Stimulated activated effector memory CD8-positive, alpha-beta T cell treated with anti-CD3 and anti-CD28 coated beads, Interleukin-12 subunit alpha, Interleukin-12 subunit beta, amount 100 ng/mL, for 72 hours (primary cell): Measurements from ENCODE around the gene ASS1.

Experiments used
- ATAC-seq: fragments of 150-1000 bp; cut with Tn5 transposase; 2 replicates; pipeline ENCODE4 v1.10.0; 2021
- DNase-seq, 2 donors: peaks; one replicate each; pipeline ENCODE4 v3.0.0; 2021 to 2022; ENCODE audit warnings: low spot score in 2 of 2
- H3K27ac Mint-ChIP-seq: one replicate; pipeline ENCODE4 v1.8.0; 2022; ENCODE audit warnings: mild to moderate bottlenecking, mixed read lengths
- H3K36me3 Mint-ChIP-seq: one replicate; pipeline ENCODE4 v1.8.0; 2022; ENCODE audit warnings: mild to moderate bottlenecking, mixed read lengths
- H3K4me1 Mint-ChIP-seq: one replicate; pipeline ENCODE4 v1.8.0; 2022; ENCODE audit warnings: mixed read lengths
- H3K4me3 Mint-ChIP-seq: one replicate; pipeline ENCODE4 v1.8.0; 2022; ENCODE audit warnings: mild to moderate bottlenecking, mixed read lengths
- H3K9me3 Mint-ChIP-seq: one replicate; pipeline ENCODE4 v1.8.0; 2022; ENCODE audit warnings: mixed read lengths

The ASS1 gene

DNA sequence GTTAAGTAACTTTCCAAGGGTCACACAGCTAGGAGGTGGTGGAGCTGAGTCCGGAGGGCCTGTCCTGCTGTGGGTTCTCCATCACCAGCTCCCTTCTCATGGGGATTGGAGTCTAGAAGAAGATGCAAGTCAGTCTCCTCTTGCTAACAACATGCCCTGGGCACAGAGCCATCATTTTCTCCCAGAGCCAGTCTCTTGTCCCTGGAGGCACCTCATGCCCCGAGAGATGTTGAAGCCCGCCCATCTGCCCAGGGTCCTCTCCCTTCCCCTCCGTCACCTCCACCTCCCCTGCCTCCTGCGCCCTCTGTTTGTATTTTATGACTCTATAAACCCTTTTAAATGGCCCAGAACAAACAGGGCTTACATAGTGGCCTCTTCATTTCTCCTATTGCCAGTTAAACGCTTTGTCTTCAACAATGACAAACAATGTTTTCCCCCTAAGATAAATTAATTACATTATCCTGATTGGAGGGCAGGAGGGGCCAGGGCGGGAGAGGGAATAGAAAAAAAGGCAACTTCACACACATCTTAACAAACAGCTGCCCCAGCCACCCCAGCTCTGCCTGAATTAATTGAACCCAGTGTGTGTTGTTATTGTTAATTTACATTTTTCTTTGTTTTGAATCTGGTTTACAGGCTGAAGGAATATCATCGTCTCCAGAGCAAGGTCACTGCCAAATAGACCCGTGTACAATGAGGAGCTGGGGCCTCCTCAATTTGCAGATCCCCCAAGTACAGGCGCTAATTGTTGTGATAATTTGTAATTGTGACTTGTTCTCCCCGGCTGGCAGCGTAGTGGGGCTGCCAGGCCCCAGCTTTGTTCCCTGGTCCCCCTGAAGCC is 55.8 kb downstream of the ASS1 start:
- no peak overlapping the region for H3K27ac Mint-ChIP-seq
- peaks cover 4% of the 10 kb centered on the region for H3K4me1 Mint-ChIP-seq
- no peak for DNase-seq
- no peaks in the 10 kb centered on the region for H3K9me3 Mint-ChIP-seq
- no peaks in the 10 kb centered on the region for H3K36me3 Mint-ChIP-seq
- no peak overlapping the region for H3K4me3 Mint-ChIP-seq
- no peak for ATAC-seq

DNA sequence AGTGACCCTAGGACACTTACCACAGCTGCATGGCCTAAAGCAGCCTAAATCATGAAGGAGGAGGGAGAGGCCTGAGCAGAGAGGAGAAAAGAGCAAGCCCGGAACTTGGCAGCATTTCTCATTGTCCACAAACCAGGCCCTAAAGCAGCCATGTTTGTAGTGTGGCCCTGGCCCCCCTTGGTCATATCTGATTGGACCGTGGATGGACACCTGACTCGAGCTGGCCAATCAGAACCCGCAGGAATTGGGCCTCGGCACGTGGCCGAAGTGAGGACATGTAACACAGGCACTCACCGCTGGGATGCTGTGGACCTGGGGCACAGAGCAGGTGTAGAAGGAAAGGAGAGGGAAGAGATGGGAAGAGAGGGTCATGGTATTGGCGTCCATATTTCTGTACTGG is 56.9 kb downstream of the ASS1 start:
- Mint-ChIP-seq H3K4me3 (no peak overlapping the region), H3K4me1 (peaks cover 4% of the 10 kb centered on the region), H3K36me3 (no peaks in the 10 kb centered on the region), H3K9me3 (no peaks in the 10 kb centered on the region), H3K27ac (no peak overlapping the region)
- DNase-seq = no peak
- no peak for ATAC-seq

DNA sequence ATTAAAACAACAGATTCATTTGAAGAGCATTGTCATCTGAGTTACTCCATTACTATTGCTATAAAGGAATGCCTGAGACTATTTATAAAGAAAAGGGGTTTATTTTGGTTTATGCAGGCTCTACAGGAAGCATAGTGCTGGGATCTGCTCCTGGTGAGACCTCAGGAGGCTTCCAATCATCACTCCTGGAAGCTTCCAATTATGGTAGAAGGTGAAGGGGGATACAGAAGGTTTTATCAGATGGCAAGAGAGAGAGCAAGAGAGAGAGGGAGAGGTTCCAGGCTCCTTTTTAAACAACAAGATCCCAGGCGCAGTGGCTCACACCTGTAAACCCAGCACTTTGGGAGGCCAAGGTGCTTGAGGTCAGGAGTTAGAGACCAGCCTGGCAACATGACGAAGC is 63.5 kb downstream of the ASS1 start:
- DNase-seq = no peak
- no peaks in the 10 kb centered on the region for H3K36me3 Mint-ChIP-seq
- ATAC-seq = no peak
- H3K27ac Mint-ChIP-seq = no peak overlapping the region
- H3K4me3 Mint-ChIP-seq = no peak overlapping the region
- H3K9me3 Mint-ChIP-seq = peaks cover 3% of the 10 kb centered on the region
- no peaks in the 10 kb centered on the region for H3K4me1 Mint-ChIP-seq

DNA sequence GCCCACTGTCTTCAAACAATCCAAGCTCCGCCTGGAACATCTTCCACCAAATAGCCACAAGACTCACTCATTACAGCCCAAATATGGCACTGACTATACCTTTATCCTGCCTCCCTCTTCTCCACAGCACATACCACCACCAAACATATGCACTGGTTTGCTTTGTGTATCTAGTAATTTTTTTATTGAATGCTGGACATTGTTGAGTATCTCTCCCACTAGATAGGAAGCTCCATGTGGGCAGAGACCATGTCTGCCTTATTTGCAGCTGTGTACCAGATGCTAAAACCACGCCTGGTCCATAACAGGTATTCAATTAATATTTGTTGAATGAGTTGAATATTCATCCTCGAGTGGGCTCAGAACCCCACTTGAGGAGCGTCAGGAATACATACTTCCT is 67.4 kb downstream of the ASS1 start:
- DNase-seq (no peak), ATAC-seq (no peak)
- Mint-ChIP-seq H3K4me3 (no peak overlapping the region), H3K36me3 (no peaks in the 10 kb centered on the region), H3K9me3 (peaks cover 3% of the 10 kb centered on the region), H3K27ac (no peak overlapping the region), H3K4me1 (no peaks in the 10 kb centered on the region)

DNA sequence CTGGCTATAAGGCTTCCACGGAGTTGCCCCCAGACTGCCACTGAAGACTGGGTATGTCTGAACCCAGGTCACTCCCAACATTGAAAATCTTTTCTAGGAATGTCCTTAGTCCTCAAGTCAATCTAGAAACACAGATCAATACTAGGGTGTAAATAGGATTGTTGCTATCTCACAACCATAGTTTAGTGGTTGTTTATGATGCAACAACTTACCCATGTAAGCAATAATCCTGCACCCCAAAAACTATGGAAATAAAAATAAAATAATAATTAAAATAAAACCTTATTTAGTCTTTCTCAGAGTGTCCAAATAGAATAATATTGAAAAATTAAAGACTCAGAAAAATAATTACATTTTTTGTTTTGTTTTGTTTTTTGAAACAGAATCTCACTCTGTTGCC is 68.3 kb downstream of the ASS1 start:
- Mint-ChIP-seq H3K9me3 (peaks cover 3% of the 10 kb centered on the region), H3K4me3 (no peak overlapping the region), H3K27ac (no peak overlapping the region), H3K4me1 (no peaks in the 10 kb centered on the region), H3K36me3 (no peaks in the 10 kb centered on the region)
- no peak for DNase-seq
- no peak for ATAC-seq

DNA sequence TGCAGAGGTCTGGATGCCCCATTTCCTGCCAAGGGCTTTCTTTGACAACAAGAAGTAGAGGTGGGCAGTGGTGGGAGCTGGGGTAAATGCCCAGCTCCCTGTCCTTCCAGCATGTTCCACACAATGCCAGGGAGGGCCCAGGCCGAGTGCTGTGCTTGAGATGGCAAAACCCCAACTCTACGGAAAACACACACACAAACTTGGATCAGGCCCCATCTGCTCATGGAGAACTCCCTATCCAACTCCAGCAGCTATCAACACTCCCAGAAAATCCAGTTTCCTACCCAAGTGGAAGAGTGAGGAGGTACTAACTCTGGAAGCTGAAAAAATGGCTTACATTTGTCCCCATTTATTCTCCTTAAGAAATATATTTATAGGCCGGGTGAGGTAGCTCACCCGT is 73.5 kb downstream of the ASS1 start:
- H3K4me3 Mint-ChIP-seq = no peak overlapping the region
- H3K36me3 Mint-ChIP-seq = no peaks in the 10 kb centered on the region
- ATAC-seq = no peak

DNA sequence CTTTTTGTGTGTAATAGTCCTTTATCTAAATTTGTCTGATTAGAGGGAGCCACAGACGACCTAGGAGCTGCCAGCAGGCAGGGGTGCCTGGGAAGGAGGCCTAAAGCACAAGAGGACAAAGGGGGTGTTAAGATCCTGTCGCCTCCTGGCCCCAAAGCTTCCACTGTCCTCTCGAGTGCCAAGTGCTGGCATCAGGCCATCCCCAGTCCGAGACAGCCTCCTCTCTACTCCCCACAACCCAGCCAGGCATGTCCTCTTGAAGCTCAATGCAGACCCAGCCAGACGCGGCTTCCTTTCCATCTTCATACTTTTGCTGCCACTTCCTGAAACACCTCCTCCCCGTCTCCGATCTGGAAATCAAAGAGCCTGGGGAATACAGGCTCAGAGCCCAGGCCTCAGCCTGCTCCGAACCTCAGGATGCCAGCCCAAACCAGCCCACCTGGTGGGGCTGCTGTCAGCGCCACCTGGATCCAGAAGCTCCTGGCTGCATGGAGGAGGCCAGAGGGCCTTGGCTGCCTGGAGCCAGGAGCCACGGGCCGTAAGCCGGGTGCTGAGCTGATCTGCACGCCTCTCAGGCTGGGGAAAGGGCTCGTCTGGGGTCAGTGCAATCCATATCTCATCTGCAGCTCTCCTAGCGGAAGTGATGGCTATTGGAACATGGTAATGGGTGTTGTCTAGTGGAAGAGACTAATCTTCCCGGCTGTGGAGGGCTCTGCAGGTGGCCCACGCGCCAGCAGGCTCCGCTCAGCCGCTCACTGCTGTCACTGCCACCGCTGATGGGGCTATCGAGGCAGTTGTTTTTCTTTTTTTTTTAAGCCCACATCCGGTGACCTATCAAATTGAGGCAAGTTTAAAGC is 74.4 kb downstream of the ASS1 start:
- H3K4me3 Mint-ChIP-seq = no peak overlapping the region
- no peak for ATAC-seq
- H3K27ac Mint-ChIP-seq = no peak overlapping the region
- no peaks in the 10 kb centered on the region for H3K36me3 Mint-ChIP-seq
- H3K4me1 Mint-ChIP-seq = peaks cover 15% of the 10 kb centered on the region
- no peaks in the 10 kb centered on the region for H3K9me3 Mint-ChIP-seq
- no peak for DNase-seq

More for the DNA sequence above, 73.5 kb downstream of the ASS1 start:
- DNase-seq = no peak
- Mint-ChIP-seq H3K4me1 (peaks cover 15% of the 10 kb centered on the region), H3K9me3 (no peaks in the 10 kb centered on the region), H3K27ac (no peak overlapping the region)

DNA sequence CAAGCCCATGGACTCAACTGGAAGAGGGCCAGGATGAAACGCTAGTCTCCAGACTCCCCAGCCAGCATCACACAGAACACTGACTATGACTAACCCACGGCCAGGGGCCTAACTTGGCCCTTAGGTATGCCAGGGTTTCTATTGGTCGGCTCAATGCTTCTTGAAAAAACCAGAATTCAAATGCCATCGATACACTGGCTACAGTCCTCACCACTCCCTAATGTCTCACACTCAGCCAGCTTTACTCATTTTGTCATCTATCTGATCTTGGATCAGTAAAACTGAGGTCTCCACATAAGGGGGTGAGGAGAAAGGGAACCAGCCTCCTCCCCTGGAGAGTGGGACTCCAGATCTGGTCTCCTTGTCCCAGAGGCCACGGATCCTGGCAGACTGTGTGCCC is 75.2 kb downstream of the ASS1 start:
- Mint-ChIP-seq H3K9me3 (no peaks in the 10 kb centered on the region), H3K27ac (no peak overlapping the region), H3K36me3 (no peaks in the 10 kb centered on the region), H3K4me1 (peaks cover 15% of the 10 kb centered on the region), H3K4me3 (no peak overlapping the region)
- no peak for ATAC-seq
- no peak for DNase-seq

DNA sequence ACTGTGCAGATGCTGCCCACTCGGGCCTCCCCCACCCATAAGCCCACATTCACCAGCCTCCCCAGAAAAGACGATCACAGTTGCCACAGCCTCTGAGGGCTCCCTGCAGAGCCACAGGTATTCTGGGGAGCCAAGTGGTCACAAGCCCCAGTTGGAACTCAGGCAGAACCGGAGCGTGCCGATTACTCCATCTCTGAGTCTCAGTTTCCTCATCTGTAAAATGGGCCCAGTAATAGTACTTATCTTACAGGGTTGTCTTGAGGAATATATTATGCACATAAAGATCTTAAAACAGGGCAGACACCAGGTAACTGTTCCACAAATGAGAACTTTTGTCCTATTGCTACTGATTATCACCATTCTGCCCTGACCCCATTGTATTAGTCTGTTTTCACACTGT is 77.0 kb downstream of the ASS1 start:
- Mint-ChIP-seq H3K9me3 (no peaks in the 10 kb centered on the region), H3K4me1 (peaks cover 15% of the 10 kb centered on the region), H3K27ac (no peak overlapping the region), H3K36me3 (no peaks in the 10 kb centered on the region), H3K4me3 (no peak overlapping the region)
- ATAC-seq = no peak
- no peak for DNase-seq

DNA sequence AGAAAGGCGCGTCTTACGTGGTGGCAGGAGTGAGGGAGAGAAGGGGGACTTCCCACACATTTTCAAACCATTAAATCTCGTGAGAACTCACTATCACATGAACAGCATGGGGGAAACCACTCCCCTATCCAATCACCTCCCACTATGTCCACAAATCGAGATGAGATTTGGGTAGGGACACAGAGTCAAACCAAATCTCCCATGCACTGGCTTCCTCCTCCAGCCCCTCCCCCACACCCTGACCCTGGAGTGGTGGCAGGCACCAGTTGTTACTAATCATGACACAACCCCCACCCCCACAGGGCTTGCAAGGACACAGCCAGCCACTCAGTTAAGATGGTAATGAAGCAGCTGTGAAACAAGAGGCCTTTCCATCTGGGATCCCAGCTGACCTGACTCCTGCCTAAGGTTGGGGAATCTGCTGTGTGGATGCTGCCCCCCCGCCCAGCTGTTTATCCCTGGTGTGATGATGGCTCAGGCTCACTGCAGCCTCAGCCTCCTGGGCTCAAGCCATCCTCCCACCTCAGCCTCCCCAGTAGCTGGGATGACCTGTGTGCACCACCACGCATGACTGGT is 77.6 kb downstream of the ASS1 start:
- Mint-ChIP-seq H3K4me3 (no peak overlapping the region), H3K36me3 (no peaks in the 10 kb centered on the region), H3K27ac (no peak overlapping the region), H3K9me3 (no peaks in the 10 kb centered on the region), H3K4me1 (peaks cover 15% of the 10 kb centered on the region)
- ATAC-seq = peak; percentile 20
- DNase-seq = no peak

DNA sequence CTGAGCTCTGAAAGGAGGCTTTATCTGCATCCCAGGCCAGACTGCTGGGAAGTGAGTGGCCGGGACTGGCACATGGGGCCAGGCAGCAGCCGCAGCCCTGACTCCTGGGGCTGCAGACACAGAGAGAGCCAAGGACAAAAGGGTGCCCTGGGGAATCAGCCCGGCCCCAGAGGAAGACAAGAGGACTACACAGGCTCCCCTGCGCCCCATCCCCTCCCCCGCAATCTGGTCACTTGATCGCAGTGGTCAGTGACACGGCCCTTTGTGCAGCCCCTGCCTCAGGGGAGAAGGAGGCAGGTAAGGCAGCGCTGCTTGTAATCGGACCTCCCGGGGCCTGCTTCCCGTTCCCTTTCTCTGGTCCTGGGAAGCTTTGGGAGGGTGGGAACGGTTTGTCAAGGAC is 79.2 kb downstream of the ASS1 start:
- H3K4me3 Mint-ChIP-seq = no peak overlapping the region
- no peaks in the 10 kb centered on the region for H3K9me3 Mint-ChIP-seq
- H3K4me1 Mint-ChIP-seq = peaks cover 13% of the 10 kb centered on the region
- H3K27ac Mint-ChIP-seq = no peak overlapping the region
- DNase-seq = no peak
- no peaks in the 10 kb centered on the region for H3K36me3 Mint-ChIP-seq
- no peak for ATAC-seq

DNA sequence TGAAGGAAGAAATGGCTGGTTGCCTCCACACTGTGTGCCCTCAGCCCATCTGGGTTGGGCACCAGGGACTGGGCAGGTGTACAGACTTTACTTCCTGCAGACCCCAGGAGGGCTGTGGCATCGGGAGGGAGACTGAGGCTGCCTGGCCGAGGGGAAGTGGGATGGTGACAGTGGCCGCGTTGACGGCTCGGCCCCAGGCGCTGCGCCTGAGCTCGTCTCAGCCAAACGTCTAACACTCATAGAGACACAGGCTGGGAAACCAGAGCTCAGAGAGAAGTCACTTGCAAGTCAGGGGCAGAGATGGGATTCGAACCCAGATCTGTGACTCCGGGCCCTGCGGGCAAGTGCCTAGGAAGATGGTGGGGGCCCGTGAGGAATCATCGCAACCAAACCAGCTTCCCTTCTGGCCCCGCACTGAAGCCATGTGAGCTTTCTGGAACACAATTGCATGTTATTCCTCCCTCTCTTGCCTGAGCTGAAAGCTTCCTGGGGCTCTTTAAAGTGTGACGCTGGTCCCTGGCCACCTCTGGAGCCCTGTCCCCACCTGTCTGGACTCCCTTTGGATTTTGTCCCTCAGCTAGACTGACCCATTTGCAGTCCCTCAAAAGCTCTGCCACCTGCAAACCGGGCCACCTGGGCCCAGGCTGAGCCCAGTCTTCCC is 81.6 kb downstream of the ASS1 start:
- H3K4me1 Mint-ChIP-seq = peaks cover 9% of the 10 kb centered on the region
- H3K27ac Mint-ChIP-seq = no peak overlapping the region
- ATAC-seq (no peak), DNase-seq (no peak)
- H3K36me3 Mint-ChIP-seq = no peaks in the 10 kb centered on the region
- no peaks in the 10 kb centered on the region for H3K9me3 Mint-ChIP-seq
- H3K4me3 Mint-ChIP-seq = no peak overlapping the region

DNA sequence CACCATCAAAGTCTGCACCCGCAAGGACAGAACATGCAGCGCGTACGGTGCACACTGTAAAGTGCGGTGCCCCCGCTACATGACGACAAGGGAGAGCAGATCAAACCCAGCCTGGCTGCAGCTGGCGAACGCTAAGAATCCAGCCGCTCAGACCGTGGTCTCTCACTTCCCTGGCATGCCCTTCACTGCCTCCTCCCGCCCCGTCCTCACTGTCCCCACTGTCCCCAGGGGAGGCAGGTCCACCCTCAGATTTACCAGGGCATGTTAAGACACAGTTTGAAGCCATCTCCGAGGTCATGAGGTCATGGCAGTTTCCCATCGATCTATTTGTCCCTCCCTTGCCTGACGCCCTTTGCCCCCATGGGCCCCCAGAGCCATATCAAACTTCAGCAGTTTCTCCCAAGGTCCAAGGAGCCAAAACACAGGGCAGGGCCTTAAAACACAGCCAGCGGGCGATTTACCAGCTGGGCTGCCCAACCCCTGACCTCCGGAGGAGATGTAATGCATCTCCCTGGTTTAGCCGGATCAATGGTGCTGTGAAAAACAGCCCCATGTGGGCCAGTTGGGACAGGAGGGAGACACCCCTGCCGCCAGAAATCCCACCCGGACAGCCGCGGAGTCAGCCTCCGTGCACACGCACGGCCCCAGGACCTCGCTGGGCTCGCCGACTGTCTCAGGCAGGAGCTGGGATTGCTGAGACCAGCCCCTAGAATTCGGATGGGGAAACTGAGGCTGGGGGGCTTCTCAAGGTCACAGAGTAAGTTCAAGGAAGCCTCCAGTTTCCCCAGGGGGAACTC is 82.3 kb downstream of the ASS1 start:
- H3K4me1 Mint-ChIP-seq = peaks cover 5% of the 10 kb centered on the region
- no peak overlapping the region for H3K27ac Mint-ChIP-seq
- ATAC-seq (no peak), DNase-seq (no peak)
- H3K9me3 Mint-ChIP-seq = no peaks in the 10 kb centered on the region
- no peaks in the 10 kb centered on the region for H3K36me3 Mint-ChIP-seq
- no peak overlapping the region for H3K4me3 Mint-ChIP-seq

DNA sequence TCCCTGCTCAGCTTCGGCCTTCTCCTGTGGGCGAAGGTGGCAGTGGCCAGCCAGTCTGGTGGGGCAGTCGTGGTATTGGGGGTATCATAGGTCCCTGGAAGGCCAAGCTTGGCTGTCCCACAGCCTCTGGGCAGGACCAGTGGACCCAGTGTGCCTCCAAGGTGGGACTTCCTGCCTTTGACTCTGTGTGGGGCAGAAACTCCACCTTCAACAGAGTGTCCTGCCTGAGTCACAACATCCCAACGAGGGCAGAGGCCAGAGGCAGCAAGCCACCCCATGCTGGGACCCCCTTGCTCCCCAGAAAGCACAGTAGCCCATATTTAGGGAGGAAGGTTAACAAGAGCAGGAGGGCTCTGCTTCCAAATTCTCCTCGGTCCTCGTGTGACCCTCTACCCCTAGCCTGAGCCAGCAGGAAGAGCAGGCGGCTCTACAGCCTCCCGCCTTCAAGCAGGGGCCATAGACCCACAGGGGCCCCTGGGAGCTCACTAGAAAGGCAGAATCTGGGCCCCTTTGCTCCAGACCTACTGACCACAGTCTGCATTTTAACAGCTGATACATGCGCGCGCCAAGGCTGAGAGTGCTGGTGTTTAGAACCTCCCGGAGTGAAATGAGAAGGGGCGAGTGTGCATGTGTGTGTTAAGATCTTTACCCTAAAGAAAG is 83.0 kb downstream of the ASS1 start:
- no peaks in the 10 kb centered on the region for H3K9me3 Mint-ChIP-seq
- H3K27ac Mint-ChIP-seq = no peak overlapping the region
- ATAC-seq (no peak), DNase-seq (no peak)
- H3K4me1 Mint-ChIP-seq = no peaks in the 10 kb centered on the region
- H3K4me3 Mint-ChIP-seq = no peak overlapping the region
- H3K36me3 Mint-ChIP-seq = no peaks in the 10 kb centered on the region
